Stimulated activated CD4-positive, alpha-beta T cell treated with anti-CD3 and anti-CD28 coated beads, Interleukin-12 subunit alpha, Interleukin-12 subunit beta, amount 100 ng/mL, for 4 hours (primary cell): ENCODE data around the gene LAMA2.

Experiments
- DNase-seq: peaks from one replicate; pipeline ENCODE4 v3.0.0-alpha.2; 2020

Gene LAMA2

DNA sequence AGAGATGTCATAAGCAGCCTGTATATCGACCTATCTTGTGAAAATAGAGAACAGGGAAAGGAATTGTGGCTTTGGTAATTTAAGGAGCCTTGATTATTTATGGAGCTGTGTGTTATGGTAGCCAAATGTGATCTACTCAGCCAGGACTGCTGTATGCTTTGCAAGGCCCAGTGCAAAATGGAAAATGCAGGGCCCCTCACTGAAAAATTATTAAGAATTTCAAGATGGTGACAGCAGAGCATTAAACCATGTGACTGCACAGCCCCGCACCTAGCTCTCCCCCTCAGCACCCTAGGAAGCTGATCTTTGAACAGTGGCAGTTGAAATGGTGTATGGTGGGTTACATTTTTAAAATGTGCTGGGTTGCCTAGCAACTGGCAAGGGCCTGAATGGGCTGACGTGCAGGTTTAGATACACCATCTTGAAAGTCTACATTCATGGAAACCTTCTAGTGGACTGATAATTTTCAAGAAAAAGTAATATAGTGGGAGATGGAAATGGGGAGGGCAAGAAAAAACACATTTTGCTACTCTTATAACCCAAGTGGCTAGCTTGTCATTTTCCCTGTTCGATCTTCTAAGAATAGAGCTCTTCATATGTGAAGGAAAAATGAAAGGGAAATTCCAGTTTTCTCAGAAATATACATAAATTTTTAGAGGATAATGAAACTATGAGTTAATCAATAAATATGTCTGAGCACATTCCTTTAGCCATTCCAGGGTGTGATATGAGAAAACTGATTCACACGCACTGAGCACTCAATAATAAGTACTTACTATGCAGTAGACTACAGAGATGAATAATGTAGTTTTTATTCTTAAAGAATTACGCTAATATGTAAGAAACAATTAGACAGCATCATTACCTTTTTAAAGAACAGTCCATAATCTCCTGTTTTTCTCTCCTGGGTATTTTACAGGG, 619.1 kb downstream of the LAMA2 start:
- DNase-seq, result no peak

DNA sequence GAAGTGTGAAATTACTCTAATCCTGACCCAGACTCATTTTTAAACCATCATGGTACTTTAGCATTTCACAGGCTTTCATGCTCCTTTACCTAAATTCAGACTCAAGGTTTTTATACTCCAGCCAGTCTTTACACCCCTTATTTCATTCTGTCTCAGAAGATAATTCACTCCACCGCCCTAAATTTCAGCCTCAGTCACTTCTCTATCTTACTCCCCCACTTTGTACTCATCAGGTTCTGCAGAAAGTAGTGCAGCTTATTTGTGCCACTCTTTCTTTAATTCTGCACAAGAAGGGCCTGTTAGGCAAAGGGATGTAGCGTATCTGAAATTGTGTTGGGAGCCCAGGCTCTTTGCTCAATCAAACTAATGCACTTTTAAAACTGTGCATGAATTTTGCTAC, 621.5 kb downstream of the LAMA2 start:
- DNase-seq, result no peak

DNA sequence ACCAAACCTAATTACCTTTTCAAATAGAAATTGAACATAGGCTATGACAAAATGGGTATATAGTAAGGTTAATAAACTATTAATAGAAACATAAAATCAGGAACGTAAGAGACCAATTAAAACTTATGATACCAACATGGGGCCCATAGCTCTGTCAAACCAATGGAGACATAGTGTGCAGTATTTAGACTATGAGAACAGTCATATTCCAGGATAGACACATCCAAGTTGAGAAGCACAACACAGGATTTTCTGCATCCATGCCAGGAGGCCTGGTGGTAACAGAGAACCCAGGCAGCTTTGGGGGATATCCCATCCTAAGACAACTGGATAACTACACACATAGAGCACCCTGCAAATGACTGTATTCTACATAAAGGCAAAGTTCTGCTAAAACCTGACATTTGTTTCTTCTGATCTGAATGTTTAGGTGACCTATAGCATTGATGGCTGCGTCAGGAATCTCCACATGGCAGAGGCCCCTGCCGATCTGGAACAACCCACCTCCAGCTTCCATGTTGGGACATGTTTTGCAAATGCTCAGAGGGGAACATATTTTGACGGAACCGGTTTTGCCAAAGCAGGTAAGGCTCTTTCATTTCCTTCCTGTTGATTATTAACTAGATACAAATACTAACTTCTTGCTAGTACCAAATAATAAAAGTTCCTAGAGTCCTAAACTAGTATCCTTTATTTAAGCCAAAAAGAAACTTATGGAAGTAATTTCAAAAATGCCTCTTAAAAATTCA, 624.3 kb downstream of the LAMA2 start:
- no peak for DNase-seq

DNA sequence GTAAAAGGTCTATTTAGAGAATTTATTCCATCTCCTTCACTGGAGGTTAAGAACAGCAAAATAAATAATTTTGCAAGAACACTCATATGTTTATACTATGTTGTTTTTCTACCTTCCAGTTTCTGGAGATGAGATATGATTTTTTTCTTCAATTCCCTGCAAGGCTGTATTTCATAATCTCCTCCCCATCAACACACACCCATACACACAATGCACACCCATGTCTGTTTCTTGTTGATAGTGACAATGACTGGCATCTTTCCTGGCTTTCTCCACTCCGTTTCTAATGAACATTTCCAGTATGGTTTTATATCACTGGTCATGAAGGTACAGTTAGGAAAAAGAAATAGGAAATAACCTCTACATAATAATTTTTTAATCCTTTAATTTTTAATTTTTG, 624.9 kb downstream of the LAMA2 start:
- no peak for DNase-seq

DNA sequence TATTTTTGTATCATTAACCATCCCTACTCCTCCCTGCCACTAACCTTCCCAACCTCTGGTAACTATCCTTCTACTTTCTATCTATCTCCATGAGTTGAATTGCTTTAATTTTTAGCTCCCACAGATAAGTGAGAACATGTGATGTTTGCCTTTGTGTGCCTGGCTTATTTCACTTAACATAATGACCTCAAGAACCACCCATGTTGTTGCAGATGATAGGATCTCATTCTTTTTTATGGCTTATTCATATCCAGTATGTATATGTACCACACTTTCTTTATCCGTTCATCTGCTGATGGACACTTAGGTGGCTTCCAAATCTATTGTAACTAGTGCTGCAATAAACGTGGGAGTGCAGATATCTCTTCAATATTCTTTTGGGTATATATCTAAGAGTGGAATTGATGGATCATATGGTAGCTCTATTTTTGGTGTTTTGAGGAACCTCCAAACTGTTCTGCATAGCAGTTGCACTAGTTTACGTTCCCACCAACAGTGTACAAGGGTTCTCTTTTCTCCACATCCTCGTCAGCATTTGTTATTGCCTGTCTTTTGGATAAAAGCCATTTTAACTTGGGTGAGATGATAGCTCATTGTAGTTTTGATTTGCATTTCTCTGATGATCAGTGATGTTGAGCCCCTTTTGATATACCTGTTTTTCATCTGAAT, 625.7 kb downstream of the LAMA2 start:
- DNase-seq, result no peak

DNA sequence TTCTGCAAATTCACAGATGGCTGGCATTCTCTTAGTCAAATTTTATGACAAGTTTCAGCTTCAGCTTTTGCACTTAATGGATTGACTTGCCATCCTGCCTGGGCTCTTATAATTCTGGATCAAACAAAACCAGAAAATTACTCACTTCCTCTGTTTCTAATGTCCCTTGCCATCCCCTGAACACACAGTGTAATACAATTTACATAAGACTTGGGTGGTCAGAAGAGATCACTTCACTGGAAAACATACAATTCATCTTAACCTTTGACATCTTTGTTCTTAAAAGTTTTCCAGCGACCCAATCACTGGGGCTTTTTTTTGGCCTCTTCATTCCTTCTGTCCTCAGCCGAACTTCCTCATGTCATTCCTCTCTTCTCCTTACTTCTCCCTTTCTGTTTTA, 628.0 kb downstream of the LAMA2 start:
- no peak for DNase-seq

DNA sequence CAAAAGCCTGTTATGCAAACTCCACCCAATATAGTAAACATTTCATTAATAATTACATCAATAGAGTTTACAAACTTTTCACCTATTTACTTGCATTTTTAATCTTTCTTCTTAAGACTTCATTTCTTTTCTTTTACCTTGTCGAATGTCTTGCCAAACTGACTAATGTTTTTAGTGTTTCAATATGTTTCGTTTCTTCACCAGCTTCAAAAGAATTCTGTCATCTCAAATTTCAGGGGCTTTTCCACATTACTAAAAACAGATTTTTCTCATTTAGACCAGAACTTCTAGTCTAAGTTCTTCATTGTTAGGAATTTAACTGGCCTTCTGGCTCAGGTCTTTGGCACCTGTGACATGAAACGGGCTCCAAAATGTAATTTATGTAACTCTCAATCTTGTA, 630.5 kb downstream of the LAMA2 start:
- DNase-seq, result no peak

DNA sequence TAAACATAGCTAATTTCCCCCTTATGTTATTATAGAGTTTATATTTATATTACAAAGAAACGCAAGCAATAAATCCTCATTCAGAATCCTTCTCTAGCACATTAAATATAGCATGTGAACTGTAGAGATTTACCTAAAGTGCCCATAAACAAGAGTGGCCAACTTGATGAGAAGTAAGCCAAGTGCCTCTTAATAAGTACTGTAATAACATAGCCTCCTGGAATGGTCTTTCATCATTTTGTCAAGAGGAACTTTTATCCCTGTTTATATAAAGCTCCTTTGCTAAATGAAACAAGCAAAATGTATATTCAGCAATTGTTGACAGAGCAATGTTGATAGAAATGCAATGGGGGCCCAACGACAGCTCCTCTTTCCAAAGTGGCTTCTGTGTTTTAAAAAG, 632.1 kb downstream of the LAMA2 start:
- no peak for DNase-seq

DNA sequence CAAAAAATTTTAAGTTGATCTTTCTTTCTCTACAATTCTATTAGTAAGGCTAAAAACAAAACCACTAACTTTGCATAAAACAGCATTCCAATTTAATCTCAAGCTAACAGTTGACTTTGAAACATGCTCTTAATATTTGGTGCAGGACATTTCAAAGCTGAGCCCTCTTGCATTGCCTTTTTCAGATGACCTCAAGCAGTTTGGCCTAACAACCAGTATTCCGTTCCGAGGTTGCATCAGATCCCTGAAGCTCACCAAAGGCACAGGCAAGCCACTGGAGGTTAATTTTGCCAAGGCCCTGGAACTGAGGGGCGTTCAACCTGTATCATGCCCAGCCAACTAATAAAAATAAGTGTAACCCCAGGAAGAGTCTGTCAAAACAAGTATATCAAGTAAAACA, 633.1 kb downstream of the LAMA2 start:
- DNase-seq, result no peak

DNA sequence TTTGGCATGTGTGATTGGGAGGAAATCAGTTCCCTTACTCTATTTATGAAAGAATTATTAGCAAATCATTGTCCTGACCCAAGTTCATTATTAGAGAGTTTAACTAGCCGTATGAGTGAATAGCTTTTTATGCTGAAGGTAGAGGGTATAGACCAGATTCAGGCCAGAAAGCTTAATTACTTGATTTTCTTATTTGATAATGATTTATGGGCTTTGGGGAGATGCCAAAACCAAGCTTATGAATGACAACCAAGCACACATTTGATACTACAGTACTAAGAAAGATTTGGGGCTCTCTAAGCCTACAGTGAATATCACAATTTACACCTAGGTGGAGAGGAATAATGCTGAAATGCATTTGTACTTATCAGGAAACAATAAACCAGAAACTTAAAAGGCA, 633.8 kb downstream of the LAMA2 start:
- no peak for DNase-seq

DNA sequence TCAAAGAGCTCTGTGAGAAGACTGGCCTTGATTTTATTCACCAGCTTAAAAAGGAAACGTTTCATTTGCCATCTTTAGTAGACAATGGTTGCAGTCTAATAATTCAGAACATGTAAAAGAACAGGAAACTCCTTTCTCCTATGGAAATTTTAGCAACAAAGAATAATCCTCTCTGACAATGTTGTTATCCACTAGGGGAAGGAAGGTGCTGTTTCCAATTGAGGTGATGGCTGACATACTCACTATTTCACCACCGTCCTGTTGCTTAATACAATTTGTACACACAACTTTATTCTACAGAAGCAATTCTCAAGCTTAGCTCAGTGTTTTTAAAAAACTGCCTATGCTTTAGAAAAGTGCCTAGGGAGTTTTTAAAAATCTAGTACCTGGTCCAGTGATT, 634.4 kb downstream of the LAMA2 start:
- no peak for DNase-seq

DNA sequence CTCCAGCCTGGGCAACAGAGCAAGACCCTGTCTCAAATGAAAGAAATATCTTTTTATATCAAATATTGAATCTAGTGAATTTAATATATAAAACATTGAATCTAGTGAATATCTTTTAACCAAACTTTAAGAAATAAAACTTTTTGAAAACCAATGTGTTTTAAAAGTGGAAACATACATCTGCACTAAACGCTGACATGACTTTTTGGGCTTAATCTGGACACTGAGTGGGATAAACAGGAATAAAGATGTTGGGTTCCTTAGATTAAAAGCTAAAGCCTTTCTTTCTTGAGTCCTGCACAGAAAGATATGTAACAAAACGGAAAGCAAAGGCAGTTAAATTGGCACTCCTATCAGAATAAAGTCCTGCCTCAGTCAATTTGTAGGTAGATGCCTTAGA, 636.8 kb downstream of the LAMA2 start:
- DNase-seq, result no peak

DNA sequence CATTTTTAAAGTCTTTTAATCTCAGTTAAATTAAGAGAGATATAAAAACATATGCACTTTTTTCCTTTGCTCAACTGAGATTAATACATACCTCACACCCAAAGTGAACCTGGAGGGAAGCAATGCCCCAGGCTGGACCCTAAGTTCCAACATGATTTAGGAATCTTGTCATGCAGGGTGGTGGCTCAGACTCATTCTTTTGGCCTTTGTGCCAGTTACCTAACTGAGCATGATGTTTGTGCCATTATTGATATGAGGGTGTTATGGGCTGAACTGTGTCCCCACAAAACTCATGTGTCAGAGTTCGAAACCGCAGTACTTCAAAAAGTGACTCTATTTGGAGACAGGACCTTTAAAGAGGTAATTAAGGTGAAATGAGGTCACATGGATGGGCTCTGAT, 639.0 kb downstream of the LAMA2 start:
- no peak for DNase-seq

DNA sequence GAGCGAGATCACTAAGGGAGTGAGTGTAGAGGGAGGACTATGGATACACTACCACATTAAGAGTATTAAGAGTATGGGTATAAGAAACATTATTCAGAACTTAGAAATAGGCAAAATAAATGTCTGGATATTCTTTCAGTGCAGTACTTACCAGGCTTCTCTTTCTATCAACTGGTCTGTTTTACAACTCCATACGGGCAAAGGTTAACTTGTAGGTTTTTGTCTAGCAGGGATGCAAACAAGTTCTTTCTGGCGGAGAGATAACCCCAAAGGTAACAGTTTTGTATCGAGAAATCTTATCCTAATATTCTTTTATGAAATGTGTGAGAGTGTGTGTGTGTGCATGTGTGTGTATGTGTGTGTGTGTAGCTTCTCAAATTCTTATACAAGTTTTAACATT, 640.9 kb downstream of the LAMA2 start:
- no peak for DNase-seq

DNA sequence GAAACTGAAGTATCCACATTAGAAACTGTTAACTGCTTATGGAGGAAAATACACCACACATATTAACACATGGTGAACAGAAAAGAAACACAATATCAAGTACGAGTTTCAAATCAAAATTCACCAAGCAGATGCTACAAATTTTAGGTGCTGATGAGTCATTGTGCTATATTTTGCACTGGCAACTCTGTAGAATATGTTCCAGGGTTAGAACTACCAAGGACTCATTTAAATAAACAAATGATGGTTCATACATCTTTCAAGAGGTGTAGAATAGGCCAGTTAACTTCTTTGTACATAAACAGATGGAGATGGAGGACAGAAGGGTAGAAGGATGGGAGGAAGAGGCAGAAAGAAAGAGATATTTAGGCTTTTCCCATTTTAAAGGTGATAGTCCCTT, 642.1 kb downstream of the LAMA2 start:
- DNase-seq, result no peak

DNA sequence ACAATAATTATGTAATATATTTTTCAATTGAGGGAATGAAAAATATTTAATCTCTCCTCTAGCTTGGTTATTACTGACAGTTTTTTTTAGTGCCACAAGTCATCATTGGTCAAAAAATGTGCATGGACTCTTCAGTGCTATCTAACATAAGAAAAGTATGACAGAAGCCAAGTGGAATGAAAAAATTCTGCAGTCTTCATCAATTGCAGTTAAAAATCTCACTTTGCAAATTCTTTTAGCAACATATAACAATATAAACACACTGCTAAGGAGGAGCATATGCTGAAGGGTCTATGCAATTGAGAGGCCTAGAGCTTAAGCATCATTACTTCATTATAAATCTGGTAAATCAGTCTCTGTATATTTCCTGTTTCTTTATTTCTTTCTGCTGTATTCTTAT, 652.0 kb downstream of the LAMA2 start:
- no peak for DNase-seq

DNA sequence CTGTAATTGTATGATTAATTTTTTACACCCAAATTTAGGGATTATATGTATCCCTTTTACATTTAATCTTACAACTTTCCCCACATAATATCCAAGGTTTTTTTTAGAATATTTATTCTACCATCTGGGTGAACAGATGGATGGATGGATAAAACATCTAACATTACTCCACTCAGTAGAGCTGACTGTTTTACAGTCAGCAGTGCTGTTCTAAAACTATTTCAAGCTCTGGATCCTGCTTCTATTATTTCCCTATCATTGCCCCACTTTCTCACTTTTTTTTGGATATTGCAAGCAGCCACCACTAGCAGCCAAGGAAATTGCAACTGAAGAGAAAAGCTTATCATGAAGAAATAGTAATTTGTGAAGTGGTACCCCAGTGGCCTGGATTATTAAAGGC, 653.3 kb downstream of the LAMA2 start:
- no peak for DNase-seq

DNA sequence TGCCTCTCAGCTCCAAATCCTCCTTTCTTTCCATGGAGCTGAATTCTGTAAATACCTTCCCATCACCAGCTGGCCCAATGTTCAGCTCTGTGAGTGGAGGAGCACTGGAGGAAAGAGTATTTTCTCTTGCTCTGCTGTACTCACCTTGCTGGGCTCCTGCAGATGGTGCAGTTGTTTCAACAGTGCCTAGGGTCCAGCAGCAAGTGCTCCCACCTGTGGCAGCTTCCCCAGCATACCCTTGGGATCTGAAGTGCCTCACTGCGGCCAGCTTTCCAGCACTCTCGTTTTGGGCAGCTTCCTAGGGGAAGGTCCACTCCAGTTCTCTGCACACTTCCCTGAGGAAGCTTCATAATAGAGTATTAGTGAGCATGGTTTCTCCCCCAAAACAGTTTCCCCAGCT, 656.1 kb downstream of the LAMA2 start:
- DNase-seq, result no peak

DNA sequence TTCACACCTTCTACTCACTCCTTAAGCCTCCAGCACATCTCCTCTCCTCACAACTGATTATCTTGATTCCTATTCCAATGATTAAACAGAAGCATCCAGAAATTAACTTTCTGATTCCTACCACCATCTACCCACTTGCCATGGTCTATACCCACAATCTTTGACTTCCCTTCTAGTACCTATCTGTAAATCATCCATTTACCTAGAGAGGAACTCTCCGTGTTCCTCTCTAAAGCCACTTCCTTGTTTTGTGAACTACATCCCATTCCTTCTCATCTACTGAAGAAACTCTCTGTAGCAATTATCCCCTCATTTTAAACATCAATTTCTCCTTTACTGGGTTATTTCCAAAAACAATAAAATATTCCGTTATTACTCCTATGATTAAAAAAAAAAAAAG, 659.8 kb downstream of the LAMA2 start:
- no peak for DNase-seq

DNA sequence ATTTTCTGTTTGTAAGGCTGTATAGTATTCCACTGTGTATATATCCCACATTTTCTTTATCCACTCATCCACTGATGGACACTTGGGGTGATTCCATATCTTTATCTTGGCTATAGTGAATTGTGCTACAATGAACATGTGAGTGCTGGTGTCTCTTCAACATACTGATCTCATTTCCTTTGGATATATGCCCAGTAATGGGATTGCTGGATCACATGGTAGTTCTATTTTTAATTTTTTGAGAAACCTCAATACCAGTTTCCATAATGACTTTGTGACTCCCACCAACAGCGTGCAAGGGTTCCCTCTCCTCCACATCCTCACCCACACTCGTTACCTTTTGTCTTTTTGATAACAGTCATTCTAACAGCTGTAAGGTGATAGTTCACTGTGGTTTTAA, 661.0 kb downstream of the LAMA2 start:
- no peak for DNase-seq

DNA sequence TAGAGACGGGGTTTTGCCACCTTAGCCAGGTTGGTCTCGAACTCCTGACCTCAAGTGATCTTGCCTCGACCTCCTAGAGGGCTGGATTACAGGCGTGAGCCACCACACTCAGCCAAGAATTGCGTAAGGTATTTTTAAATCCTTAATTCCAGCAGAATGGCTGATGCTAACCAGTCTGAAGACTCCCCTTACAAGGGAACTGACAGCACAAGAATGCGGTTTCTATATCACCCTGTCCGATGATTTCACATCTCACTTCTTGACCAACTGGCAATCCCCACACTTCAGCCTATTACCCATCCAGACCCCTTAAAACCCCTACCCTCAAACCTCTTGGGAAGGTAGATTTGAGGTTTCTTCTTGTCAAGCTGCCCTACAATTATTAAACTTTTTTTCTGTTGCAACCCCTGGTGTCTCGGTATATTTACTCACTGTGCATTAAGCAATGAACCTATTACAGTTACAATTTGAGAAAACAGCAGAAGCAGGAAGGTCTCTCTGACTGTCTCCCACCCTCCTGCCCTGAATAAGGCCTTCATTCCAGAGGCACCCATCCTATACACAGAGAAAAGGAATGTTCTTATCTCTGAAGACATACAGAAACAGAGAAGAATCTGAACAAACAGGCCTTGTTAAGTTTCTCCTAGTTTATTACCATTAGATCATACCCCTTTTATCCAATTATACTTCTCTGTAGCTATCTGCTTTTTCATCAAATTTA, 662.1 kb downstream of the LAMA2 start:
- DNase-seq, result no peak

DNA sequence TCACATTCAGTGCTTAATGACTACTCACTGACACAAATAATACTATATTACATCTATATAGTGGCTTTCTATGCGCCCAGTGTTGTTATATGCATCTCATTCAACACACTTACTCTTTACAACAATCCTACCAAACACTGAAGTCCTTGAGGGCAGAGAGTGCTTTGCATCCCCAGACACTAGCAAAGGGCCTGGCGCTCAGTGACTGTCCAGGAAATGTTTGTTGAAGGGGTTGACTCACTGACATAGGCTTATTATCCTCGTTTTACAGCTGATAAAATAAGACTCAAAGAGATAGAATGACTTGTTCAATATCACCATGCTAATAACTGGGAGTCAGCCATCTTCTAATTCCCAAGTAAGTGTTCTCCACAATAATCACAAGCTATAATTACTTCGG, 663.8 kb downstream of the LAMA2 start:
- no peak for DNase-seq

DNA sequence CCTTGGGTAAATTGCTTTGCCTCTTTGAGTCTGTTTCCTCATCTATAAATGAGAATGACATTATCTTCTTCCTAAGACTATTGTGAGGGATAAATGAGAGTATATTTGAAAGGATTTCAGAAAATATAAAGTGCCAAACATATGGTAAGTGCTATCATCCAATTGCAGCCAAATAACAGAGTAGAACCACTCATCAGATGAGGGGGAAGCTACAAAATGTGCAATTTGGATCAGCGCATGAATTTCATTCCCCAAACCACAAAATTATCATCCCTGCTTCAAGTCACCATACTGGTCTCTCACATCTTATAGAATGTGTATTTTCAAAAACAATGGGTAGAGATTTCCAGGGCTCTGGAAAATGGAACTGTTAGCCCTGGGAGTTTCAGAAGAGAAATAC, 668.5 kb downstream of the LAMA2 start:
- no peak for DNase-seq
